CD4-positive, alpha-beta T cell (primary cell): ENCODE measurements around the gene PIKFYVE. TPM values are rescaled to one million over a fixed set of nuclear protein-coding genes. Genes with fewer than 3 reads are reported as not detected.
A peak's percentile ranks its signal among the peaks of the same experiment; 100 is the strongest.
"Not testable (repeated sequence)": the region's sequence is repeated elsewhere in the genome, so short reads cannot be mapped to it uniquely, and the experiment has no call there.

Experiments
- ATAC-seq: fragments of 200-7000 bp; cut with Tn5 transposase; one replicate; pipeline ENCODE4 v1.10.0; 2022; ENCODE audit warnings: mild to moderate bottlenecking; ENCODE audit not compliant: poor library complexity
- CTCF ChIA-PET: fragments of 350-600 bp; sonication (Branson Sonifier 250); formaldehyde crosslinking; loops from one replicate; lab custom pipeline; 2021; ENCODE audit warnings: antibody characterized with exemption, inconsistent platforms; lab: Charles Lee
- POLR2A ChIA-PET: fragments of 350-600 bp; sonication (Branson Sonifier 250); formaldehyde crosslinking; loops from one replicate; lab custom pipeline; 2021; ENCODE audit warnings: antibody characterized with exemption, inconsistent platforms; lab: Charles Lee
- DNase-seq, 14 experiments: peaks; one replicate each; pipeline ENCODE4 v3.0.0-alpha.2; 2013 to 2020; ENCODE audit warnings: mixed read lengths in 2 of 14
- H3K27ac ChIP-seq, 2 donors: one replicate each; pipeline versions ENCODE4 v1.5.1 to v1.7.0; 2013; ENCODE audit warnings: low read length in 2 of 2, low read depth in 1 of 2, mild to moderate bottlenecking in 1 of 2
- H3K27me3 ChIP-seq, 2 experiments: 1 replicate in 1 of 2; 2 replicates in 1 of 2; pipeline versions ENCODE4 v1.6.1 to v1.7.0; 2013; ENCODE audit warnings: low read length in 2 of 2, control low read depth in 1 of 2, mild to moderate bottlenecking in 1 of 2, moderate library complexity in 1 of 2; ENCODE audit not compliant: insufficient read depth in 2 of 2, control insufficient read depth in 1 of 2
- H3K36me3 ChIP-seq: one replicate; pipeline ENCODE4 v1.6.1; 2013; ENCODE audit warnings: low read length, control low read depth; ENCODE audit not compliant: insufficient read depth
- H3K4me1 ChIP-seq: one replicate; pipeline ENCODE4 v1.6.1; 2013; ENCODE audit warnings: low read length, control low read depth; ENCODE audit not compliant: insufficient read depth
- H3K4me3 ChIP-seq: one replicate; pipeline ENCODE4 v1.5.1; 2013; ENCODE audit warnings: mild to moderate bottlenecking, low read length, moderate library complexity
- H3K9me3 ChIP-seq, 2 experiments: 1 replicate in 1 of 2; 2 replicates in 1 of 2; pipeline versions ENCODE4 v1.6.1 to v1.7.0; 2013; ENCODE audit warnings: low read length in 2 of 2, mild to moderate bottlenecking in 2 of 2, control low read depth in 1 of 2, moderate library complexity in 1 of 2; ENCODE audit not compliant: control insufficient read depth in 1 of 2, insufficient read depth in 1 of 2
- H3K27ac Mint-ChIP-seq: one replicate; pipeline ENCODE4 v1.8.0; 2020; ENCODE audit warnings: mixed read lengths
- H3K27me3 Mint-ChIP-seq: one replicate; pipeline ENCODE4 v1.8.0; 2021; ENCODE audit warnings: mixed read lengths
- H3K36me3 Mint-ChIP-seq: one replicate; pipeline ENCODE4 v1.8.0; 2021; ENCODE audit warnings: low read depth, mixed read lengths
- H3K4me1 Mint-ChIP-seq: one replicate; pipeline ENCODE4 v1.8.0; 2021; ENCODE audit warnings: low read depth, mixed read lengths
- H3K4me3 Mint-ChIP-seq: one replicate; pipeline ENCODE4 v1.8.0; 2020; ENCODE audit warnings: mild to moderate bottlenecking, mixed read lengths
- H3K9me3 Mint-ChIP-seq: one replicate; pipeline ENCODE4 v1.8.0; 2020; ENCODE audit warnings: mixed read lengths
- CTCF ChIP-seq: fragments of 200-600 bp; IDR thresholded peaks from one replicate; pipeline ENCODE4 v1.8.0; 2022; ENCODE audit warnings: antibody characterized with exemption, mild to moderate bottlenecking
- intact Hi-C, 2 experiments: fragments of 100-400 bp; cut with DNase I in 1 of 2; cut with micrococcal nuclease in 1 of 2; formaldehyde crosslinking; loops; one replicate each; pipeline versions ENCODE4 v1.15.1 to v1.9.0; 2023 to 2025; cut with DNase I, micrococcal nuclease
- total RNA-seq, 174 experiments: library from RNA in 2 of 174; stranded (reverse) in 2 of 174; gene quantifications; one replicate each; pipeline ENCODE4 v1.2.3 and lab custom pipeline; 2021 to 2026

Gene PIKFYVE
- total RNA-seq, 2 experiments from 2014 or later: 29.3 to 29.9 TPM

- Mint-ChIP-seq H3K4me1 (no peaks in the 10 kb centered on the region), H3K9me3 (no peaks in the 10 kb centered on the region), H3K27me3 (peaks cover 14% of the 10 kb centered on the region), H3K4me3 (no peak overlapping the region), H3K27ac (no peak overlapping the region), H3K36me3 (no peaks in the 10 kb centered on the region)
- ChIA-PET CTCF (no interaction called here), POLR2A (no interaction called here)
- ATAC-seq (no peak), DNase-seq (no peak)
- H3K4me3 ChIP-seq: no peak overlapping the region
- intact Hi-C loops: loop anchor here (5.0 to 10.0 kb wide), 2 partner anchors 1823 to 1826 kb away; no protein-coding TSS in a partner anchor
- no peak overlapping the region for H3K27ac ChIP-seq
- H3K27me3 ChIP-seq: no peaks in the 10 kb centered on the region
- H3K36me3 ChIP-seq: no peaks in the 10 kb centered on the region
- H3K4me1 ChIP-seq: no peaks in the 10 kb centered on the region
- no peaks in the 10 kb centered on the region for H3K9me3 ChIP-seq
- no peak for TF ChIP-seq CTCF
These were observed 105.5 kb downstream of the PIKFYVE start for GRCh38 chr2:208371634-208371935.

- Mint-ChIP-seq H3K27me3 (peaks cover 17% of the 10 kb centered on the region), H3K36me3 (no peaks in the 10 kb centered on the region), H3K4me1 (no peaks in the 10 kb centered on the region), H3K9me3 (no peaks in the 10 kb centered on the region), H3K4me3 (no peak overlapping the region), H3K27ac (no peak overlapping the region)
- Histone ChIP-seq H3K9me3 (no peaks in the 10 kb centered on the region), H3K4me1 (no peaks in the 10 kb centered on the region), H3K36me3 (no peaks in the 10 kb centered on the region), H3K27me3 (no peaks in the 10 kb centered on the region), H3K4me3 (no peak overlapping the region), H3K27ac (no peak overlapping the region)
- intact Hi-C loops: loop anchor here (5.0 to 10.0 kb wide), 2 partner anchors 1821 to 1824 kb away; no protein-coding TSS in a partner anchor
- peak; percentile 95 for TF ChIP-seq CTCF
- CTCF ChIA-PET: no interaction called here
- ATAC-seq (peak; percentile 48), DNase-seq (peak in 5 of 14 experiments; percentile 20 to 47 (median 26))
- POLR2A ChIA-PET: no interaction called here
These were observed 107.5 kb downstream of the PIKFYVE start for GRCh38 chr2:208373460-208374089.

GRCh38 chr2:208375491-208376068 is 109.5 kb downstream of the PIKFYVE start:
- Mint-ChIP-seq H3K27me3 (peaks cover 24% of the 10 kb centered on the region), H3K27ac (no peak overlapping the region), H3K9me3 (no peaks in the 10 kb centered on the region), H3K4me3 (no peak overlapping the region), H3K4me1 (no peaks in the 10 kb centered on the region), H3K36me3 (no peaks in the 10 kb centered on the region)
- TF ChIP-seq CTCF: no peak
- no peak for ATAC-seq
- Histone ChIP-seq H3K27me3 (peaks cover 0 to 3% of the 10 kb centered on the region in 2 experiments), H3K4me1 (no peaks in the 10 kb centered on the region), H3K36me3 (no peaks in the 10 kb centered on the region), H3K27ac (no peak overlapping the region), H3K4me3 (no peak overlapping the region), H3K9me3 (no peaks in the 10 kb centered on the region)
- intact Hi-C loops: loop anchor here in 1 of 2 experiments (10.0 kb wide), 1 partner anchor 1819 kb away; no protein-coding TSS in a partner anchor
- DNase-seq: no peak
- ChIA-PET POLR2A (no interaction called here), CTCF (no interaction called here)

- H3K36me3 ChIP-seq, H3K4me1 ChIP-seq, H3K27me3 ChIP-seq, POLR2A ChIA-PET, H3K4me3 ChIP-seq, DNase-seq, H3K4me1 Mint-ChIP-seq, H3K4me3 Mint-ChIP-seq, CTCF ChIA-PET, H3K27ac ChIP-seq, H3K9me3 Mint-ChIP-seq, H3K36me3 Mint-ChIP-seq, ATAC-seq, H3K27ac Mint-ChIP-seq, H3K9me3 ChIP-seq: not testable (repeated sequence)
- intact Hi-C loops: loop anchor here in 1 of 2 experiments (10.0 kb wide), 1 partner anchor 1817 kb away; no protein-coding TSS in a partner anchor
- H3K27me3 Mint-ChIP-seq: peaks cover 30% of the 10 kb centered on the region
These were observed 111.3 kb downstream of the PIKFYVE start for GRCh38 chr2:208377344-208377860.
